Upper lobe of left lung (tissue), 4 donors: Measurements from ENCODE around the gene IFNA21.

Experiments used
- EP300 ChIP-seq, 4 donors: sonication (generic); formaldehyde crosslinking; IDR thresholded peaks; one replicate each; pipeline ENCODE4 v1.5.1; 2017; ENCODE audit warnings: antibody characterized with exemption in 4 of 4, control low read depth in 2 of 4
- POLR2A ChIP-seq, 4 donors: fragments of 450-650 bp; IDR thresholded peaks; one replicate each; pipeline ENCODE4 v1.5.1; 2016 to 2017; ENCODE audit warnings: antibody characterized with exemption in 4 of 4, mild to moderate bottlenecking in 2 of 4
- POLR2AphosphoS5 ChIP-seq, 2 donors: sonication (generic); formaldehyde crosslinking; IDR thresholded peaks; one replicate each; pipeline ENCODE4 v1.5.1; 2017; ENCODE audit warnings: antibody characterized with exemption in 2 of 2
- TF ChIP-seq, protein P1 (sequence below), 6 experiments: fragments of 450-650 bp in 4 of 6; fragments of 200-600 bp in 2 of 6; sonication (generic) in 2 of 6; IDR thresholded peaks; one replicate each; pipeline ENCODE4 v1.5.1; 2016 to 2019; ENCODE audit warnings: antibody characterized with exemption in 6 of 6

DNA sequence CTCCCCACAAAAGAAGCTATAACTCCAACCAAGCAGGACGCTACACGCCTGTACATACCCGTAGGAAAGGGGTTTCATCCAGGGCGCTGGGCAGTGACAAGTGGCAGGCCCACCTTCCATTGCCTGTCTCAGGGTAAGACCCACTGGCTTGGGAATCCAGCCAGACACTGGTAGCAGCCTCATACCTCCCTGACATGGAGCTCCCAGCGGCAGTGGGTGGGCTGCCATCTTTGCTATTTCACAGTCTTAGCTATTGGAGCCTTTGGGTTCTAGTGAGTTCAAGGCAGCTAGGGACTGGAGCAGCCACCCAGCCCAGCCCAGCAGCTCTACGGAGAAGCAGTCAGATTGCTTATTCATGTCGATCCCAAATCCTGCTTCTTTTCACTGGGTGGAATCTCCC, 43.9 kb upstream of the IFNA21 start:
- TF ChIP-seq, protein P1, sequence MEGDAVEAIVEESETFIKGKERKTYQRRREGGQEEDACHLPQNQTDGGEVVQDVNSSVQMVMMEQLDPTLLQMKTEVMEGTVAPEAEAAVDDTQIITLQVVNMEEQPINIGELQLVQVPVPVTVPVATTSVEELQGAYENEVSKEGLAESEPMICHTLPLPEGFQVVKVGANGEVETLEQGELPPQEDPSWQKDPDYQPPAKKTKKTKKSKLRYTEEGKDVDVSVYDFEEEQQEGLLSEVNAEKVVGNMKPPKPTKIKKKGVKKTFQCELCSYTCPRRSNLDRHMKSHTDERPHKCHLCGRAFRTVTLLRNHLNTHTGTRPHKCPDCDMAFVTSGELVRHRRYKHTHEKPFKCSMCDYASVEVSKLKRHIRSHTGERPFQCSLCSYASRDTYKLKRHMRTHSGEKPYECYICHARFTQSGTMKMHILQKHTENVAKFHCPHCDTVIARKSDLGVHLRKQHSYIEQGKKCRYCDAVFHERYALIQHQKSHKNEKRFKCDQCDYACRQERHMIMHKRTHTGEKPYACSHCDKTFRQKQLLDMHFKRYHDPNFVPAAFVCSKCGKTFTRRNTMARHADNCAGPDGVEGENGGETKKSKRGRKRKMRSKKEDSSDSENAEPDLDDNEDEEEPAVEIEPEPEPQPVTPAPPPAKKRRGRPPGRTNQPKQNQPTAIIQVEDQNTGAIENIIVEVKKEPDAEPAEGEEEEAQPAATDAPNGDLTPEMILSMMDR (IDR thresholded peaks at IDR 0.05) = no peak
- TF ChIP-seq POLR2AphosphoS5 (IDR thresholded peaks at IDR 0.05) (no peak), EP300 (IDR thresholded peaks at IDR 0.05) (no peak), POLR2A (IDR thresholded peaks at IDR 0.05) (no peak)
